Activated CD8-positive, alpha-beta T cell treated with anti-CD3 and anti-CD28 coated beads for 36 hours (primary cell): ENCODE measurements around the gene FSTL4. TPM values are rescaled to one million over a fixed set of nuclear protein-coding genes. Genes with fewer than 3 reads are reported as not detected.

Source experiments
- ATAC-seq: fragments of 200-7000 bp; cut with Tn5 transposase; one replicate; pipeline ENCODE4 v1.10.0; 2021; ENCODE audit warnings: mild to moderate bottlenecking, moderate library complexity
- CTCF ChIA-PET: fragments of 350-600 bp; sonication (Branson Sonifier 250); formaldehyde crosslinking; loops from one replicate; lab custom pipeline; 2021; ENCODE audit warnings: antibody characterized with exemption; lab: Charles Lee
- POLR2A ChIA-PET: fragments of 350-600 bp; sonication (Branson Sonifier 250); formaldehyde crosslinking; loops from one replicate; lab custom pipeline; 2021; ENCODE audit warnings: antibody characterized with exemption; lab: Charles Lee
- DNase-seq: peaks from one replicate; pipeline ENCODE4 v3.0.0-alpha.2; 2020
- H3K27ac Mint-ChIP-seq: one replicate; pipeline ENCODE4 v1.8.0; 2021; ENCODE audit warnings: mild to moderate bottlenecking, mixed read lengths
- H3K27me3 Mint-ChIP-seq: one replicate; pipeline ENCODE4 v1.8.0; 2021; ENCODE audit warnings: mixed read lengths
- H3K36me3 Mint-ChIP-seq: one replicate; pipeline ENCODE4 v1.8.0; 2021; ENCODE audit warnings: low read depth, mixed read lengths
- H3K4me1 Mint-ChIP-seq: one replicate; pipeline ENCODE4 v1.8.0; 2021; ENCODE audit warnings: low read depth, mixed read lengths
- H3K4me3 Mint-ChIP-seq: one replicate; pipeline ENCODE4 v1.8.0; 2021; ENCODE audit warnings: mild to moderate bottlenecking, moderate library complexity, mixed read lengths
- H3K9me3 Mint-ChIP-seq: one replicate; pipeline ENCODE4 v1.8.0; 2021; ENCODE audit warnings: mixed read lengths
- intact Hi-C: fragments of 100-400 bp; cut with micrococcal nuclease; formaldehyde crosslinking; loops from one replicate; pipeline ENCODE4 v1.10.0; 2022
- total RNA-seq, 2 experiments: library from RNA; stranded (reverse); gene quantifications; one replicate each; pipeline ENCODE4 v1.2.3, GENCODE V29; 2021
- TF ChIP-seq, protein P1 (sequence below): fragments of 200-600 bp; IDR thresholded peaks from one replicate; pipeline ENCODE4 v1.8.0; 2022; ENCODE audit warnings: antibody characterized with exemption, mild to moderate bottlenecking

The FSTL4 gene
- total RNA-seq, 2 experiments from 2014 or later = not detected

GRCh38 chr5:133253671-133254070, 358.7 kb downstream of the FSTL4 start:
- Mint-ChIP-seq H3K4me1 (no peaks in the 10 kb centered on the region), H3K27ac (no peak overlapping the region), H3K27me3 (no peaks in the 10 kb centered on the region), H3K36me3 (no peaks in the 10 kb centered on the region), H3K4me3 (no peak overlapping the region), H3K9me3 (no peaks in the 10 kb centered on the region)
- POLR2A ChIA-PET = interaction anchor here (1.0 kb wide), 1 partner anchor 8 kb away, joined by 3 read pairs; no protein-coding TSS in a partner anchor
- CTCF ChIA-PET = no interaction called here
- DNase-seq (no peak), ATAC-seq (no peak)
- TF ChIP-seq, protein P1, sequence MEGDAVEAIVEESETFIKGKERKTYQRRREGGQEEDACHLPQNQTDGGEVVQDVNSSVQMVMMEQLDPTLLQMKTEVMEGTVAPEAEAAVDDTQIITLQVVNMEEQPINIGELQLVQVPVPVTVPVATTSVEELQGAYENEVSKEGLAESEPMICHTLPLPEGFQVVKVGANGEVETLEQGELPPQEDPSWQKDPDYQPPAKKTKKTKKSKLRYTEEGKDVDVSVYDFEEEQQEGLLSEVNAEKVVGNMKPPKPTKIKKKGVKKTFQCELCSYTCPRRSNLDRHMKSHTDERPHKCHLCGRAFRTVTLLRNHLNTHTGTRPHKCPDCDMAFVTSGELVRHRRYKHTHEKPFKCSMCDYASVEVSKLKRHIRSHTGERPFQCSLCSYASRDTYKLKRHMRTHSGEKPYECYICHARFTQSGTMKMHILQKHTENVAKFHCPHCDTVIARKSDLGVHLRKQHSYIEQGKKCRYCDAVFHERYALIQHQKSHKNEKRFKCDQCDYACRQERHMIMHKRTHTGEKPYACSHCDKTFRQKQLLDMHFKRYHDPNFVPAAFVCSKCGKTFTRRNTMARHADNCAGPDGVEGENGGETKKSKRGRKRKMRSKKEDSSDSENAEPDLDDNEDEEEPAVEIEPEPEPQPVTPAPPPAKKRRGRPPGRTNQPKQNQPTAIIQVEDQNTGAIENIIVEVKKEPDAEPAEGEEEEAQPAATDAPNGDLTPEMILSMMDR = no peak
- intact Hi-C loops = no loop called here

GRCh38 chr5:133253070-133253469, 359.3 kb downstream of the FSTL4 start:
- ATAC-seq = no peak
- no peak overlapping the region for H3K27ac Mint-ChIP-seq
- H3K36me3 Mint-ChIP-seq = no peaks in the 10 kb centered on the region
- H3K4me1 Mint-ChIP-seq = no peaks in the 10 kb centered on the region
- no peaks in the 10 kb centered on the region for H3K9me3 Mint-ChIP-seq
- no peak for DNase-seq
- no peaks in the 10 kb centered on the region for H3K27me3 Mint-ChIP-seq
- TF ChIP-seq, protein P1 = no peak
- CTCF ChIA-PET = no interaction called here
- intact Hi-C loops = no loop called here
- POLR2A ChIA-PET = no interaction called here
- H3K4me3 Mint-ChIP-seq = no peak overlapping the region

- POLR2A ChIA-PET = no interaction called here
- H3K27ac Mint-ChIP-seq = no peak overlapping the region
- no peaks in the 10 kb centered on the region for H3K4me1 Mint-ChIP-seq
- TF ChIP-seq, protein P1 = no peak
- no peaks in the 10 kb centered on the region for H3K36me3 Mint-ChIP-seq
- intact Hi-C loops = no loop called here
- H3K4me3 Mint-ChIP-seq = no peak overlapping the region
- no peaks in the 10 kb centered on the region for H3K27me3 Mint-ChIP-seq
- no peaks in the 10 kb centered on the region for H3K9me3 Mint-ChIP-seq
- no peak for DNase-seq
- CTCF ChIA-PET = no interaction called here
- ATAC-seq = no peak
Measured at GRCh38 chr5:133252133-133252480, 360.2 kb downstream of the FSTL4 start.

GRCh38 chr5:133251296-133252132, 360.8 kb downstream of the FSTL4 start:
- no peak for DNase-seq
- ChIA-PET CTCF (no interaction called here), POLR2A (no interaction called here)
- intact Hi-C loops = no loop called here
- no peak for ATAC-seq
- Mint-ChIP-seq H3K27ac (no peak overlapping the region), H3K36me3 (no peaks in the 10 kb centered on the region), H3K9me3 (no peaks in the 10 kb centered on the region), H3K4me1 (no peaks in the 10 kb centered on the region), H3K27me3 (no peaks in the 10 kb centered on the region), H3K4me3 (no peak overlapping the region)
- TF ChIP-seq, protein P1 = no peak

GRCh38 chr5:133250527-133250926, 361.8 kb downstream of the FSTL4 start:
- no peak for ATAC-seq
- Mint-ChIP-seq H3K4me1 (peaks cover under 1% of the 10 kb centered on the region), H3K36me3 (no peaks in the 10 kb centered on the region), H3K27ac (no peak overlapping the region), H3K9me3 (no peaks in the 10 kb centered on the region), H3K27me3 (no peaks in the 10 kb centered on the region), H3K4me3 (no peak overlapping the region)
- TF ChIP-seq, protein P1 = no peak
- intact Hi-C loops = no loop called here
- CTCF ChIA-PET = no interaction called here
- DNase-seq = no peak
- POLR2A ChIA-PET = no interaction called here
